ENCODE results near the gene ZNF283. TPM values are rescaled to one million over a fixed set of nuclear protein-coding genes. Genes with fewer than 3 reads are reported as not detected.

Gene ZNF283
- total and polyA plus RNA-seq, 9 of the 15 experiments (the other 6 are each of a cell fraction or from before 2014, with no cell fraction given), result 6.0 to 19.5 (median 9.8) TPM

DNA sequence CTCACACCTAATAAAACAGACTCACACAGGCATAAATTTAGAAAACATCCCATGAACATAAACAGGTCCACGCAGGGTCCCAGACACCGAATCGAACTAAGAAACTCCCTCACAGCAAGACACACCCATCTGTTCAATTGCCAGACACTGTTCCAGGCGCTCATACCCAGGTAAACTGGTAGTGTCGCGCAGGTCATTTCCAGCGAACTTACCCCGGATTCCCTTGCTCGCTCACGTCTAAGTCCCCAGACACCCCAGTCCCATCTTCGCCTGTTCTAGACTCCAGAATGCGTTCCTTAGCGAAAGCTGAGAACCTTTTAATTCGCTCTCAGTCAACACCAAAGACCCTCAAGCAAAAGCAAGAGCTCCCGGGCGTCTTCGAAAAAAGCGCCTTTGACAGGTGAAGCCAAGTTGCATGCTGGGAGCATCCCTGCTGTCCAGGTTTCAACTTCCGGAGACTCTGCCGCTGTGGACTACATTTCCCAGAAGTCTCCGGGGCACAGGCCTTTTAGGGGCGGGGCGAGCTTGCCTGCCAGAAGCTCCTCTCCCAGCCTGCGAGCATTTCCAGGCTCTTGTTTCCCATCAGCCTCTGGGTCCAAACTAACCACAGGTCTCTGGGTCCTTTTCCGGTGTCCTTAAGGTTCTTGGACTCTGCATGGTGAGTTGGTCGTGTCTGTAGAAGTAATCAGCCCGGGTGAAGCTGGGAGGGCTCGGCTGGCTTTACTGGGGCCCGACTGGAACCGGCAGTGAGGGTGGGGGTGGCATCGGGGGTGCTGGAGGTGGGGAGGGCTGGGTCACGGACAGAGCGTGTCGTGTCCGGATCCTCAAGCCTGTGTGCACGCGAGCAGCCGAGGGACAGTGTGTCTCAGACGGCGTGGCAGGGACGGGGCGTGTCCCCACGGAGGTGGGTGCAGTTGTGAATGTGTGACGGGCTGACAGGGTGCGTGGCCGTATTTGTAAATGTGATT, at the start of gene ZNF283 (continued):
- TF ChIP-seq, protein P1, sequence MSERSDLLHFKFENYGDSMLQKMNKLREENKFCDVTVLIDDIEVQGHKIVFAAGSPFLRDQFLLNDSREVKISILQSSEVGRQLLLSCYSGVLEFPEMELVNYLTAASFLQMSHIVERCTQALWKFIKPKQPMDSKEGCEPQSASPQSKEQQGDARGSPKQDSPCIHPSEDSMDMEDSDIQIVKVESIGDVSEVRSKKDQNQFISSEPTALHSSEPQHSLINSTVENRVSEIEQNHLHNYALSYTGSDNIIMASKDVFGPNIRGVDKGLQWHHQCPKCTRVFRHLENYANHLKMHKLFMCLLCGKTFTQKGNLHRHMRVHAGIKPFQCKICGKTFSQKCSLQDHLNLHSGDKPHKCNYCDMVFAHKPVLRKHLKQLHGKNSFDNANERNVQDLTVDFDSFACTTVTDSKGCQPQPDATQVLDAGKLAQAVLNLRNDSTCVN (CRISPR knock-in tag; IDR thresholded peaks at IDR 0.05), result no peak
- TF ChIP-seq GABPB1 (CRISPR knock-in tag; IDR thresholded peaks at IDR 0.05) (peak; percentile 87), SMARCA5 (IDR thresholded peaks at IDR 0.05) (no peak), ZNF133 (CRISPR knock-in tag; IDR thresholded peaks at IDR 0.05) (no peak), NRF1 (conservative IDR thresholded peaks at IDR 0.05 in 1 of 2, IDR thresholded peaks at IDR 0.05 in 1 of 2) (peak in 1 of 2 experiments; percentile 40; a peak in 3 of 4 replicates), SIN3A (IDR thresholded peaks at IDR 0.05; ENCODE audit: borderline replicate concordance in 2 of 2, control insufficient read depth in 1 of 2, low read depth in 2 of 2, low read length in 2 of 2) (peak in 1 of 2 experiments; percentile 78; a peak in 1 of 4 replicates), GATAD2B (IDR thresholded peaks at IDR 0.05; ENCODE audit: borderline replicate concordance) (no peak), ETV1 (tag; conservative IDR thresholded peaks at IDR 0.05; ENCODE audit: low read depth) (peak; percentile 43), SRF (CRISPR knock-in tag; IDR thresholded peaks at IDR 0.05) (peak in 1 of 2 experiments; percentile 91; a peak in 2 of 4 replicates), ATF1 (CRISPR knock-in tag; IDR thresholded peaks at IDR 0.05) (no peak), ATF1 (tag; IDR thresholded peaks at IDR 0.05) (peak; percentile 44), BHLHE40 (IDR thresholded peaks at IDR 0.05; ENCODE audit: low read length) (peak; percentile 49; the same call in 1 of the 2 replicates)
- TF ChIP-seq, protein P2, sequence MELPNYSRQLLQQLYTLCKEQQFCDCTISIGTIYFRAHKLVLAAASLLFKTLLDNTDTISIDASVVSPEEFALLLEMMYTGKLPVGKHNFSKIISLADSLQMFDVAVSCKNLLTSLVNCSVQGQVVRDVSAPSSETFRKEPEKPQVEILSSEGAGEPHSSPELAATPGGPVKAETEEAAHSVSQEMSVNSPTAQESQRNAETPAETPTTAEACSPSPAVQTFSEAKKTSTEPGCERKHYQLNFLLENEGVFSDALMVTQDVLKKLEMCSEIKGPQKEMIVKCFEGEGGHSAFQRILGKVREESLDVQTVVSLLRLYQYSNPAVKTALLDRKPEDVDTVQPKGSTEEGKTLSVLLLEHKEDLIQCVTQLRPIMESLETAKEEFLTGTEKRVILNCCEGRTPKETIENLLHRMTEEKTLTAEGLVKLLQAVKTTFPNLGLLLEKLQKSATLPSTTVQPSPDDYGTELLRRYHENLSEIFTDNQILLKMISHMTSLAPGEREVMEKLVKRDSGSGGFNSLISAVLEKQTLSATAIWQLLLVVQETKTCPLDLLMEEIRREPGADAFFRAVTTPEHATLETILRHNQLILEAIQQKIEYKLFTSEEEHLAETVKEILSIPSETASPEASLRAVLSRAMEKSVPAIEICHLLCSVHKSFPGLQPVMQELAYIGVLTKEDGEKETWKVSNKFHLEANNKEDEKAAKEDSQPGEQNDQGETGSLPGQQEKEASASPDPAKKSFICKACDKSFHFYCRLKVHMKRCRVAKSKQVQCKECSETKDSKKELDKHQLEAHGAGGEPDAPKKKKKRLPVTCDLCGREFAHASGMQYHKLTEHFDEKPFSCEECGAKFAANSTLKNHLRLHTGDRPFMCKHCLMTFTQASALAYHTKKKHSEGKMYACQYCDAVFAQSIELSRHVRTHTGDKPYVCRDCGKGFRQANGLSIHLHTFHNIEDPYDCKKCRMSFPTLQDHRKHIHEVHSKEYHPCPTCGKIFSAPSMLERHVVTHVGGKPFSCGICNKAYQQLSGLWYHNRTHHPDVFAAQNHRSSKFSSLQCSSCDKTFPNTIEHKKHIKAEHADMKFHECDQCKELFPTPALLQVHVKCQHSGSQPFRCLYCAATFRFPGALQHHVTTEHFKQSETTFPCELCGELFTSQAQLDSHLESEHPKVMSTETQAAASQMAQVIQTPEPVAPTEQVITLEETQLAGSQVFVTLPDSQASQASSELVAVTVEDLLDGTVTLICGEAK (IDR thresholded peaks at IDR 0.05), result peak; percentile 84
- TF ChIP-seq, protein P2 (CRISPR knock-in tag; IDR thresholded peaks at IDR 0.05), result no peak
- TF ChIP-seq, protein P3, sequence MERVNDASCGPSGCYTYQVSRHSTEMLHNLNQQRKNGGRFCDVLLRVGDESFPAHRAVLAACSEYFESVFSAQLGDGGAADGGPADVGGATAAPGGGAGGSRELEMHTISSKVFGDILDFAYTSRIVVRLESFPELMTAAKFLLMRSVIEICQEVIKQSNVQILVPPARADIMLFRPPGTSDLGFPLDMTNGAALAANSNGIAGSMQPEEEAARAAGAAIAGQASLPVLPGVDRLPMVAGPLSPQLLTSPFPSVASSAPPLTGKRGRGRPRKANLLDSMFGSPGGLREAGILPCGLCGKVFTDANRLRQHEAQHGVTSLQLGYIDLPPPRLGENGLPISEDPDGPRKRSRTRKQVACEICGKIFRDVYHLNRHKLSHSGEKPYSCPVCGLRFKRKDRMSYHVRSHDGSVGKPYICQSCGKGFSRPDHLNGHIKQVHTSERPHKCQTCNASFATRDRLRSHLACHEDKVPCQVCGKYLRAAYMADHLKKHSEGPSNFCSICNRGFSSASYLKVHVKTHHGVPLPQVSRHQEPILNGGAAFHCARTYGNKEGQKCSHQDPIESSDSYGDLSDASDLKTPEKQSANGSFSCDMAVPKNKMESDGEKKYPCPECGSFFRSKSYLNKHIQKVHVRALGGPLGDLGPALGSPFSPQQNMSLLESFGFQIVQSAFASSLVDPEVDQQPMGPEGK (CRISPR knock-in tag; IDR thresholded peaks at IDR 0.05; ENCODE audit: borderline replicate concordance), result no peak

All from K562 (cell line).